Measurements from ENCODE around the gene AUTS2. TPM values are rescaled to one million over a fixed set of nuclear protein-coding genes. Genes with fewer than 3 reads are reported as not detected.

Gene AUTS2
- polyA plus RNA-seq, 3 donors = 0.08 to 0.35 TPM; not detected in 1

DNA sequence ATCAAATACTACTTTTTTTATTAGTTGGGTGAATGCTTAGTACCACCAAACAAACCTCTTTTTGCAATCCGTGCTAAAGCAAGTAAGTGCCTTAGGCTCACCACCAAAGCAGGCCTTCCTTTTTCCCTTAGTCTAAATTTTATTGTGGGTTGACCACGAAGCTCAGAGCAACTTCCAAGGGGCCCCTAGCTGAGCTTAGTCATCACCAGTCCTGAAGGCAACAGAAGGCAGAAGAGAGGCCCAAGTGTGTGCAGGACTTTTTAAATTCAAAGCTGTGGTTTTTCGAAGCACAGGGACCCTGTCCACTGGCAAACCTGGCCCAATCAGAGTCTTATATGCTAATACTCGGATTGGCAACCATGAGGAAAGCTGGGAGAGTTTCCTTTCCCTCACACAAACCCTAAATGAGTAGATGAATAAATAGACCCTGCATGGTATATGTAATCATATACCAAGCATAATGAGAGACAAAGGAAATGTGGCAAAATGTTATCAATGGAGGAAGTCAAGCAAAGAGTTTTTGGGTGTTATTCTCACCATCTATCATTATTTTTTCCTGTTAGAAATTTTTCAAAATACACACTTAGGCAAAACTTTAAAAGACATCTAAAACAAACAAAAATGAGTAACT is 1080.5 kb downstream of the AUTS2 start:
- Histone ChIP-seq H3K79me2 (ENCODE audit: insufficient read depth, low read length) (no peaks in the 10 kb centered on the region), H3K27me3 (ENCODE audit: control insufficient read depth in 2 of 2, insufficient read depth in 2 of 2, low read length in 2 of 2) (no peaks in the 10 kb centered on the region), H2AFZ (ENCODE audit: insufficient read depth, low read depth, low read length, poor library complexity, severe bottlenecking) (peak overlapping the region; percentile 11), H3K27ac (ENCODE audit: low read depth in 1 of 2, low read length in 2 of 2) (no peak overlapping the region), H3K9me3 (replicated peaks in 1 of 2; ENCODE audit: control insufficient read depth in 1 of 2, insufficient read depth in 1 of 2, low read length in 2 of 2) (no peaks in the 10 kb centered on the region), H3K9ac (ENCODE audit: insufficient read depth, low read length, poor library complexity, severe bottlenecking) (no peak overlapping the region), H3K4me2 (replicated peaks; ENCODE audit: extremely low read depth, low read length, poor library complexity, severe bottlenecking) (no peak overlapping the region), H4K20me1 (ENCODE audit: insufficient read depth, low read length) (no peaks in the 10 kb centered on the region), H3K4me3 (replicated peaks in 1 of 3; ENCODE audit: low read depth in 2 of 3, low read length in 3 of 3) (no peak overlapping the region), H3K36me3 (replicated peaks in 1 of 2; ENCODE audit: control insufficient read depth in 1 of 2, insufficient read depth in 2 of 2, low read length in 2 of 2) (no peaks in the 10 kb centered on the region), H3K4me1 (ENCODE audit: control insufficient read depth in 1 of 2, insufficient read depth in 2 of 2, low read length in 2 of 2) (peaks cover 0 to 4% of the 10 kb centered on the region in 2 donors)
- TF ChIP-seq, protein P1, sequence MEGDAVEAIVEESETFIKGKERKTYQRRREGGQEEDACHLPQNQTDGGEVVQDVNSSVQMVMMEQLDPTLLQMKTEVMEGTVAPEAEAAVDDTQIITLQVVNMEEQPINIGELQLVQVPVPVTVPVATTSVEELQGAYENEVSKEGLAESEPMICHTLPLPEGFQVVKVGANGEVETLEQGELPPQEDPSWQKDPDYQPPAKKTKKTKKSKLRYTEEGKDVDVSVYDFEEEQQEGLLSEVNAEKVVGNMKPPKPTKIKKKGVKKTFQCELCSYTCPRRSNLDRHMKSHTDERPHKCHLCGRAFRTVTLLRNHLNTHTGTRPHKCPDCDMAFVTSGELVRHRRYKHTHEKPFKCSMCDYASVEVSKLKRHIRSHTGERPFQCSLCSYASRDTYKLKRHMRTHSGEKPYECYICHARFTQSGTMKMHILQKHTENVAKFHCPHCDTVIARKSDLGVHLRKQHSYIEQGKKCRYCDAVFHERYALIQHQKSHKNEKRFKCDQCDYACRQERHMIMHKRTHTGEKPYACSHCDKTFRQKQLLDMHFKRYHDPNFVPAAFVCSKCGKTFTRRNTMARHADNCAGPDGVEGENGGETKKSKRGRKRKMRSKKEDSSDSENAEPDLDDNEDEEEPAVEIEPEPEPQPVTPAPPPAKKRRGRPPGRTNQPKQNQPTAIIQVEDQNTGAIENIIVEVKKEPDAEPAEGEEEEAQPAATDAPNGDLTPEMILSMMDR (IDR thresholded peaks at IDR 0.05) = no peak
- Mint-ChIP-seq H3K27ac (no peak overlapping the region), H3K27me3 (ENCODE audit: low read depth in 3 of 3) (peaks cover 0 to 2% (median 0%) of the 10 kb centered on the region in 3 donors), H3K4me1 (peaks cover 17% of the 10 kb centered on the region), H3K36me3 (no peaks in the 10 kb centered on the region), H3K4me3 (no peak overlapping the region), H3K9me3 (no peaks in the 10 kb centered on the region)
- DNase-seq = no peak
- WGBS (ENCODE audit: insufficient coverage) = no CpG with 5 or more reads among the region's 4 CpGs
- intact Hi-C loops (cut with micrococcal nuclease) = no loop called here

GRCh38 chr7:70679661-70680060 is 1081.4 kb downstream of the AUTS2 start:
- Mint-ChIP-seq H3K27ac (peak overlapping the region in 1 of 7 donors; percentile 42), H3K27me3 (ENCODE audit: low read depth in 3 of 3) (peaks cover 0 to 2% (median 0%) of the 10 kb centered on the region in 3 donors), H3K36me3 (no peaks in the 10 kb centered on the region), H3K9me3 (no peaks in the 10 kb centered on the region), H3K4me1 (peaks cover 17% of the 10 kb centered on the region), H3K4me3 (no peak overlapping the region)
- intact Hi-C loops (cut with micrococcal nuclease) = no loop called here
- 88% methylated on average over 1 of the region's 4 CpGs for WGBS (ENCODE audit: insufficient coverage)
- no peaks in the 10 kb centered on the region for H3K79me2 ChIP-seq (ENCODE audit: insufficient read depth, low read length)
- H3K4me2 ChIP-seq (replicated peaks; ENCODE audit: extremely low read depth, low read length, poor library complexity, severe bottlenecking) = no peak overlapping the region
- H3K27ac ChIP-seq (ENCODE audit: low read depth in 1 of 2, low read length in 2 of 2) = no peak overlapping the region
- H3K4me1 ChIP-seq (ENCODE audit: control insufficient read depth in 1 of 2, insufficient read depth in 2 of 2, low read length in 2 of 2) = peaks cover 0 to 4% of the 10 kb centered on the region in 2 donors
- no peaks in the 10 kb centered on the region for H3K36me3 ChIP-seq (replicated peaks in 1 of 2; ENCODE audit: control insufficient read depth in 1 of 2, insufficient read depth in 2 of 2, low read length in 2 of 2)
- H3K4me3 ChIP-seq (replicated peaks in 1 of 3; ENCODE audit: low read depth in 2 of 3, low read length in 3 of 3) = no peak overlapping the region
- no peaks in the 10 kb centered on the region for H4K20me1 ChIP-seq (ENCODE audit: insufficient read depth, low read length)
- DNase-seq = no peak
- no peaks in the 10 kb centered on the region for H3K27me3 ChIP-seq (ENCODE audit: control insufficient read depth in 2 of 2, insufficient read depth in 2 of 2, low read length in 2 of 2)
- no peak overlapping the region for H3K9ac ChIP-seq (ENCODE audit: insufficient read depth, low read length, poor library complexity, severe bottlenecking)
- TF ChIP-seq, protein P1 (IDR thresholded peaks at IDR 0.05) = no peak
- no peaks in the 10 kb centered on the region for H3K9me3 ChIP-seq (replicated peaks in 1 of 2; ENCODE audit: control insufficient read depth in 1 of 2, insufficient read depth in 1 of 2, low read length in 2 of 2)
- no peak overlapping the region for H2AFZ ChIP-seq (ENCODE audit: insufficient read depth, low read depth, low read length, poor library complexity, severe bottlenecking)

Data from CD14-positive monocyte (primary cell).